Sigmoid colon (tissue), 7 donors: ENCODE results near the gene CNKSR2. TPM values are rescaled to one million over a fixed set of nuclear protein-coding genes. Genes with fewer than 3 reads are reported as not detected.

Experiments
- DNase-seq: peaks from one replicate; pipeline ENCODE4 v3.0.0-alpha.2; 2019
- H3K27ac ChIP-seq, 4 donors: fragments of 200-600 bp; sonication (generic); one replicate each; pipeline ENCODE4 v1.5.1; 2016 to 2019; ENCODE audit warnings: mild to moderate bottlenecking in 1 of 4
- H3K27me3 ChIP-seq, 3 donors: fragments of 200-600 bp; sonication (generic); one replicate each; pipeline ENCODE4 v1.5.1; 2019; ENCODE audit warnings: mild to moderate bottlenecking in 1 of 3
- H3K36me3 ChIP-seq, 4 donors: fragments of 200-600 bp; sonication (generic); one replicate each; pipeline ENCODE4 v1.5.1; 2016 to 2019
- H3K4me1 ChIP-seq, 4 donors: fragments of 200-600 bp; sonication (generic); one replicate each; pipeline ENCODE4 v1.5.1; 2017 to 2019
- H3K4me3 ChIP-seq, 4 donors: fragments of 200-600 bp; sonication (generic); one replicate each; pipeline ENCODE4 v1.5.1; 2017 to 2019; ENCODE audit warnings: mild to moderate bottlenecking in 2 of 4, moderate library complexity in 1 of 4
- H3K9me3 ChIP-seq, 4 donors: fragments of 200-600 bp in 3 of 4; sonication (generic) in 3 of 4; one replicate each; pipeline versions ENCODE4 v1.5.1 to v1.6.1; 2013 to 2019
- EP300 ChIP-seq, 4 donors: sonication (generic); formaldehyde crosslinking; IDR thresholded peaks; one replicate each; pipeline ENCODE4 v1.6.1; 2017; ENCODE audit warnings: antibody characterized with exemption in 4 of 4
- POLR2A ChIP-seq, 2 donors: fragments of 450-650 bp; IDR thresholded peaks; one replicate each; pipeline ENCODE4 v1.6.1; 2016; ENCODE audit warnings: antibody characterized with exemption in 2 of 2, mild to moderate bottlenecking in 2 of 2, moderate library complexity in 2 of 2
- POLR2AphosphoS5 ChIP-seq, 4 donors: sonication (generic); formaldehyde crosslinking; IDR thresholded peaks; one replicate each; pipeline ENCODE4 v1.6.1; 2017; ENCODE audit warnings: antibody characterized with exemption in 4 of 4
- WGBS, 2 donors: extraction: QIAGEN DNeasy Blood & Tissue Kit; methylation state at CpG; one replicate each; pipeline ENCODE4 v1.1.7; 2013; 5-methylcytosine and 5-hydroxymethylcytosine counted together
- intact Hi-C: fragments of 100-400 bp; cut with DNase I; formaldehyde crosslinking; loops from one replicate; pipeline ENCODE4 v1.15.1; 2023
- polyA plus RNA-seq, 3 donors: library from polyadenylated mRNA; stranded (reverse); fragments of 200-250 nt; gene quantifications; one replicate each; pipeline ENCODE4 v1.2.3, GENCODE V29; 2013
- total RNA-seq, 4 donors: library from RNA; depleted of rRNA; stranded (reverse); fragments of >200 nt; gene quantifications; one replicate each; pipeline ENCODE4 v1.1.0, GENCODE V29; 2016
- TF ChIP-seq, protein P1 (sequence below), 4 experiments: fragments of 450-650 bp in 3 of 4; fragments of 200-600 bp in 1 of 4; IDR thresholded peaks; one replicate each; pipeline ENCODE4 v1.5.1; 2016 to 2019; ENCODE audit warnings: antibody characterized with exemption in 4 of 4, mild to moderate bottlenecking in 3 of 4, moderate library complexity in 2 of 4
- donor health status: healthy with polysubstance abuse.
- donor health status: Bipolar disorder and iron deficiency.
- donor health status: healthy.

CNKSR2 gene
- total and polyA plus RNA-seq, 7 donors: 0.60 to 6.1 (median 3.3) TPM; not detected in 1

DNA sequence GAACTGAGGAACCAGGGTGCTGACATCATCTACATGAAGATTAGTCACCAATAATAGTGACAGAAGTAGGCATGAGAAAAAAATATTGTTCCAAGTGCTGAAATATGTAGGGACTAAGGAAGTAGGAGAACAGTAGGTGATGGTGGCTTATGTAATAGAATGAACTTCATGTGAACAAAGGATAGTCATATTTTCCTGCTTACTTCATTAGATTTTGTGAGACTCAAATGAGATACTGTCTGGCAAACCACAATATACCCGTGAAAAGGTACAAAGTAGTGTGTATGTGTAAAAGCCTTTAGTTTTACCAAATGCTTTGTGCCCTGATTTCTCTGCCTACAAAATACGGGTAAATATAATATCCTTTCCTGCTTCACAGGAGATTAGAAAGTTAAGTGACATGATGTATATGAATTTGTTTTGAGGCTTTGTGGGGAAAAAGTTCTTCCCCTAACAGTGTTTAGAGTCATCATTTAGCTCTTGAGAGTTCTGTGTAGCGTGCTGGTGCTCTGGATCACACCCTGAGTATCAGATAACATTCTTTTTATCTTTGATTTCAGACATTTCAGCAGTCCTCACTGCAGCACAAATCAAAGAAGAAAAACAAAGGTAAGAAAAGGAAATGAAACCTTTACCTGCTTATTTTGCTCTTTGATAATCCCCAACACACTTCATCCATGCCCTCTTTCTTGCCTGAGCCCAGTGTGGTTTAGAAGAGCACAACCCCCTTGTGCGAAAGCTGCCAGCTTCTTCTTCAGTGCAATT, 216.0 kb downstream of the CNKSR2 start:
- intact Hi-C loops: no loop called here
- no peak overlapping the region for H3K27ac ChIP-seq
- H3K9me3 ChIP-seq: no peaks in the 10 kb centered on the region
- no peaks in the 10 kb centered on the region for H3K36me3 ChIP-seq
- H3K27me3 ChIP-seq: no peaks in the 10 kb centered on the region
- no peaks in the 10 kb centered on the region for H3K4me1 ChIP-seq
- DNase-seq: no peak
- 77 to 92% methylated on average over 4 of the region's 4 CpGs for WGBS, 2 donors
- H3K4me3 ChIP-seq: no peak overlapping the region
- TF ChIP-seq POLR2AphosphoS5 (IDR thresholded peaks at IDR 0.05) (no peak), POLR2A (IDR thresholded peaks at IDR 0.05) (no peak), EP300 (IDR thresholded peaks at IDR 0.05) (no peak)
- TF ChIP-seq, protein P1, sequence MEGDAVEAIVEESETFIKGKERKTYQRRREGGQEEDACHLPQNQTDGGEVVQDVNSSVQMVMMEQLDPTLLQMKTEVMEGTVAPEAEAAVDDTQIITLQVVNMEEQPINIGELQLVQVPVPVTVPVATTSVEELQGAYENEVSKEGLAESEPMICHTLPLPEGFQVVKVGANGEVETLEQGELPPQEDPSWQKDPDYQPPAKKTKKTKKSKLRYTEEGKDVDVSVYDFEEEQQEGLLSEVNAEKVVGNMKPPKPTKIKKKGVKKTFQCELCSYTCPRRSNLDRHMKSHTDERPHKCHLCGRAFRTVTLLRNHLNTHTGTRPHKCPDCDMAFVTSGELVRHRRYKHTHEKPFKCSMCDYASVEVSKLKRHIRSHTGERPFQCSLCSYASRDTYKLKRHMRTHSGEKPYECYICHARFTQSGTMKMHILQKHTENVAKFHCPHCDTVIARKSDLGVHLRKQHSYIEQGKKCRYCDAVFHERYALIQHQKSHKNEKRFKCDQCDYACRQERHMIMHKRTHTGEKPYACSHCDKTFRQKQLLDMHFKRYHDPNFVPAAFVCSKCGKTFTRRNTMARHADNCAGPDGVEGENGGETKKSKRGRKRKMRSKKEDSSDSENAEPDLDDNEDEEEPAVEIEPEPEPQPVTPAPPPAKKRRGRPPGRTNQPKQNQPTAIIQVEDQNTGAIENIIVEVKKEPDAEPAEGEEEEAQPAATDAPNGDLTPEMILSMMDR (IDR thresholded peaks at IDR 0.05): no peak

DNA sequence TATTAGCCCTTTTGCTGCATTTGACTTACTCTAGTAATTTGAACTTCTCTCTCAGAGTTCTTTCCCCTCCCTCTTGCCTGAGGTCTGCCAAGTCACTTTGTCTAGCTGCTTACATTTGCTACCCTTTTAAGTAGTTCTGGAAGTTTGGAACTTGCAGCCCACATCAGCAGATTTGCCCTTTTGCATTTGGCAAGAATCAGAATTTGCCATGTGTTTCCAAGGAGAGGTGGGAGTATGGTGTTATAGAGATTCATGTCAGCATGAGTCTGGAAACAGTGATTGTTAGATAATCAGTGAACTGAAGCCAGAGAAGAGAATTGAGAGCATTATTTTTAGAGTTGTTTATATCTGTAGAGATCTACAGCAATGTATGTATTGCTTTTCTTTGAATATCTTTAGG, 231.8 kb downstream of the CNKSR2 start:
- Histone ChIP-seq H3K27ac (no peak overlapping the region), H3K4me1 (no peaks in the 10 kb centered on the region), H3K9me3 (no peaks in the 10 kb centered on the region), H3K36me3 (no peaks in the 10 kb centered on the region), H3K27me3 (no peaks in the 10 kb centered on the region), H3K4me3 (no peak overlapping the region)
- TF ChIP-seq, protein P1 (IDR thresholded peaks at IDR 0.05): no peak
- no peak for TF ChIP-seq POLR2AphosphoS5 (IDR thresholded peaks at IDR 0.05)
- TF ChIP-seq EP300 (IDR thresholded peaks at IDR 0.05): no peak
- TF ChIP-seq POLR2A (IDR thresholded peaks at IDR 0.05): no peak
- no peak for DNase-seq
- intact Hi-C loops: no loop called here

DNA sequence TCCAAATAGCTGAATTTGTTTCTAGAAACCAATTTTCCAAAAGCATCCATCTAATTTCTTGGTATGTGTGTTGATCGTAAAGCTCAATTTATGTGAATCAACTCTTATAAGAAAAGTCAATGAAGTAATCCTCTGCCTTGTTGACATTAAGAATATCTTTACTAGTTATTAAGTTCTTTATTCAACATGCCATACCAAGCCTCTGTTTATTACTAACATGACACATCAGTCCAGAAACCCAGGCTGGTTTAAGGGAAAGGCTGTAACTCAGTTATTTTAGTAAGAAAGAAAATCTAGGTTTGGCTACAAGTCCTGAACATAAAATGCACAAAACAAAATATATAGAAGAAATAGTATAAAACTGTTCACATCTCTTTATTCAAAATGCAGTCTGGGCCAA, 235.9 kb downstream of the CNKSR2 start:
- no peaks in the 10 kb centered on the region for H3K27me3 ChIP-seq
- no peak for DNase-seq
- intact Hi-C loops: no loop called here
- H3K4me1 ChIP-seq: no peaks in the 10 kb centered on the region
- no peaks in the 10 kb centered on the region for H3K9me3 ChIP-seq
- WGBS, 2 donors: 97 to 98% methylated on average over 1 of the region's 1 CpG
- H3K36me3 ChIP-seq: no peaks in the 10 kb centered on the region
- H3K4me3 ChIP-seq: no peak overlapping the region
- TF ChIP-seq EP300 (IDR thresholded peaks at IDR 0.05) (no peak), POLR2A (IDR thresholded peaks at IDR 0.05) (no peak), POLR2AphosphoS5 (IDR thresholded peaks at IDR 0.05) (no peak)
- TF ChIP-seq, protein P1 (IDR thresholded peaks at IDR 0.05): no peak
- H3K27ac ChIP-seq: no peak overlapping the region

DNA sequence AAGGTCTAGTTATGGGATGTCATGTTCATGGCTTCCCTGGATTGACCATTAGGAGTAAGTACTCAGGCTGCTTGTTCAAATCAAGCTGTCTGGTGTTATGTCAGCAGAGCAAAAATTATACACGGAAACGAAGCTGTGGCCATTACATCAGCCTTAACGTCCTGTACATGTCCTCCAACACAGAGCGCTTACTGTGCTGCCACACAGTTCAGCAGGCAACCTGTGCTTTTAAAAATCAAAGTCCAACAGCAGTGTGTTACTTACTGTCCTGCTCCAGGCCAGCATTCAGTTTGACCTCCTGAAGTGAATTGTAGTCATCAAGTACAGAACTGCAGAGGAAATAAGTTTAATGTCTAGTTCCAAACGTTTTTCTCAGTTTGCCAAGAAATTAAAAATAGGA, 237.9 kb downstream of the CNKSR2 start:
- no peak overlapping the region for H3K4me3 ChIP-seq
- no peaks in the 10 kb centered on the region for H3K9me3 ChIP-seq
- no peaks in the 10 kb centered on the region for H3K4me1 ChIP-seq
- TF ChIP-seq EP300 (IDR thresholded peaks at IDR 0.05): no peak
- TF ChIP-seq, protein P1 (IDR thresholded peaks at IDR 0.05): no peak
- TF ChIP-seq POLR2AphosphoS5 (IDR thresholded peaks at IDR 0.05): no peak
- no peak for TF ChIP-seq POLR2A (IDR thresholded peaks at IDR 0.05)
- 79 to 80% methylated on average over 5 of the region's 5 CpGs for WGBS, 2 donors
- no peak overlapping the region for H3K27ac ChIP-seq
- no peaks in the 10 kb centered on the region for H3K27me3 ChIP-seq
- DNase-seq: no peak
- intact Hi-C loops: no loop called here
- no peaks in the 10 kb centered on the region for H3K36me3 ChIP-seq

DNA sequence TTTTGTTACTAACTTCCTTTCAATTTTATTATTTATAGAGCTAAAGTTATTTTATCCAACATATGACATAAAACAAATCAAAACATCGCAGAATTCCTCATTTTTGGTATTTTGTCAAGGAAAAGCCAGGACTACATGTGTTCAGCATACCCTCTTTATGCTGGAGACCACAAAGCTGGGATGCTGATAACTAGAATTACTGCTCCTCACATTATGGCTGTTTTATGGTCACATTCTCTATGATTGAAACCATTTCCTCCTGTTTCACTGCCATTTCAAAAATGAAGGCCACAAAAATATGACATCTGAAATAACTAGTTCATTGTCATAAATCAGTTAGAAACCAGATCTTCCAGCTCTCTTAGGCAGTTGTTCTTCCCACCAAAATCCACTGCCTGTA, 242.2 kb downstream of the CNKSR2 start:
- no peak for DNase-seq

More for the DNA sequence above, 242.2 kb downstream of the CNKSR2 start:
- Histone ChIP-seq H3K4me3 (no peak overlapping the region), H3K27me3 (no peaks in the 10 kb centered on the region), H3K4me1 (no peaks in the 10 kb centered on the region), H3K27ac (no peak overlapping the region), H3K9me3 (no peaks in the 10 kb centered on the region), H3K36me3 (no peaks in the 10 kb centered on the region)
- TF ChIP-seq EP300 (IDR thresholded peaks at IDR 0.05) (no peak), POLR2AphosphoS5 (IDR thresholded peaks at IDR 0.05) (no peak), POLR2A (IDR thresholded peaks at IDR 0.05) (no peak)
- TF ChIP-seq, protein P1 (IDR thresholded peaks at IDR 0.05): no peak
- 89 to 90% methylated on average over 1 of the region's 1 CpG for WGBS, 2 donors
- intact Hi-C loops: no loop called here
